Nephron (organoid): ENCODE results near the gene TTLL11.

ENCODE experiments used
- H3K27ac Mint-ChIP-seq, 3 experiments: 2 replicates each; pipeline ENCODE4 v1.8.0; 2020; ENCODE audit warnings: mixed read lengths in 3 of 3, mild to moderate bottlenecking in 2 of 3, moderate library complexity in 1 of 3
- H3K27me3 Mint-ChIP-seq: 2 replicates; pipeline ENCODE4 v1.8.0; 2021; ENCODE audit warnings: low read depth, mild to moderate bottlenecking, moderate library complexity, mixed read lengths
- H3K36me3 Mint-ChIP-seq: 2 replicates; pipeline ENCODE4 v1.8.0; 2020; ENCODE audit warnings: low read depth, mixed read lengths
- H3K4me1 Mint-ChIP-seq: 2 replicates; pipeline ENCODE4 v1.8.0; 2020; ENCODE audit warnings: mixed read lengths
- H3K4me3 Mint-ChIP-seq, 3 experiments: 2 replicates each; pipeline ENCODE4 v1.8.0; 2020; ENCODE audit warnings: mild to moderate bottlenecking in 3 of 3, mixed read lengths in 3 of 3, moderate library complexity in 2 of 3
- H3K9me3 Mint-ChIP-seq: 2 replicates; pipeline ENCODE4 v1.8.0; 2020; ENCODE audit warnings: mixed read lengths
- CTCF ChIP-seq, 3 experiments: fragments of 200-600 bp; sonication (generic); IDR thresholded peaks; one replicate each; pipeline ENCODE4 v1.5.0; 2021; ENCODE audit warnings: antibody characterized with exemption in 3 of 3; ENCODE audit not compliant: unreplicated experiment in 3 of 3

The TTLL11 gene

GRCh38 chr9:121788686-121789366 is 304.3 kb downstream of the TTLL11 start:
- H3K27ac Mint-ChIP-seq = no peak overlapping the region
- no peaks in the 10 kb centered on the region for H3K36me3 Mint-ChIP-seq
- TF ChIP-seq CTCF (IDR thresholded peaks at IDR 0.05; ENCODE audit: unreplicated experiment in 3 of 3) = no peak
- peaks cover 22% of the 10 kb centered on the region for H3K4me1 Mint-ChIP-seq
- no peaks in the 10 kb centered on the region for H3K9me3 Mint-ChIP-seq
- H3K4me3 Mint-ChIP-seq = no peak overlapping the region
- H3K27me3 Mint-ChIP-seq = peaks cover 4% of the 10 kb centered on the region

GRCh38 chr9:121786998-121787422 is 306.1 kb downstream of the TTLL11 start:
- peaks cover 4% of the 10 kb centered on the region for H3K27me3 Mint-ChIP-seq
- H3K4me3 Mint-ChIP-seq = no peak overlapping the region
- TF ChIP-seq CTCF (IDR thresholded peaks at IDR 0.05; ENCODE audit: unreplicated experiment in 3 of 3) = no peak
- peak overlapping the region in 1 of 3 experiments; percentile 66 for H3K27ac Mint-ChIP-seq
- H3K4me1 Mint-ChIP-seq = peaks cover 27% of the 10 kb centered on the region
- no peaks in the 10 kb centered on the region for H3K9me3 Mint-ChIP-seq
- H3K36me3 Mint-ChIP-seq = peaks cover 7% of the 10 kb centered on the region

- Mint-ChIP-seq H3K27me3 (peaks cover 4% of the 10 kb centered on the region), H3K9me3 (no peaks in the 10 kb centered on the region), H3K36me3 (peaks cover 9% of the 10 kb centered on the region), H3K4me1 (peaks cover 27% of the 10 kb centered on the region), H3K27ac (peak overlapping the region in 1 of 3 experiments; percentile 66), H3K4me3 (no peak overlapping the region)
- no peak for TF ChIP-seq CTCF (IDR thresholded peaks at IDR 0.05; ENCODE audit: unreplicated experiment in 3 of 3)
Measured at GRCh38 chr9:121786543-121786948, 306.6 kb downstream of the TTLL11 start.

GRCh38 chr9:121785673-121786542 is 307.2 kb downstream of the TTLL11 start:
- peaks cover 15% of the 10 kb centered on the region for H3K36me3 Mint-ChIP-seq
- no peak for TF ChIP-seq CTCF (IDR thresholded peaks at IDR 0.05; ENCODE audit: unreplicated experiment in 3 of 3)
- no peak overlapping the region for H3K4me3 Mint-ChIP-seq
- H3K27ac Mint-ChIP-seq = peak overlapping the region in 1 of 3 experiments; percentile 38
- H3K9me3 Mint-ChIP-seq = no peaks in the 10 kb centered on the region
- peaks cover 27% of the 10 kb centered on the region for H3K4me1 Mint-ChIP-seq
- peaks cover 4% of the 10 kb centered on the region for H3K27me3 Mint-ChIP-seq

GRCh38 chr9:121784731-121785411 is 308.2 kb downstream of the TTLL11 start:
- no peaks in the 10 kb centered on the region for H3K9me3 Mint-ChIP-seq
- peak overlapping the region in 2 of 3 experiments; percentile 42 to 74 for H3K27ac Mint-ChIP-seq
- peaks cover 4% of the 10 kb centered on the region for H3K27me3 Mint-ChIP-seq

More at GRCh38 chr9:121784731-121785411, 308.2 kb downstream of the TTLL11 start:
- peaks cover 25% of the 10 kb centered on the region for H3K36me3 Mint-ChIP-seq
- TF ChIP-seq CTCF (IDR thresholded peaks at IDR 0.05; ENCODE audit: unreplicated experiment in 3 of 3) = no peak
- H3K4me3 Mint-ChIP-seq = no peak overlapping the region
- peaks cover 33% of the 10 kb centered on the region for H3K4me1 Mint-ChIP-seq
